Measurements from ENCODE around the gene KISS1R. TPM values are rescaled to one million over a fixed set of nuclear protein-coding genes. Genes with fewer than 3 reads are reported as not detected.

The KISS1R gene
- total and polyA plus RNA-seq, 4 donors = not detected

DNA sequence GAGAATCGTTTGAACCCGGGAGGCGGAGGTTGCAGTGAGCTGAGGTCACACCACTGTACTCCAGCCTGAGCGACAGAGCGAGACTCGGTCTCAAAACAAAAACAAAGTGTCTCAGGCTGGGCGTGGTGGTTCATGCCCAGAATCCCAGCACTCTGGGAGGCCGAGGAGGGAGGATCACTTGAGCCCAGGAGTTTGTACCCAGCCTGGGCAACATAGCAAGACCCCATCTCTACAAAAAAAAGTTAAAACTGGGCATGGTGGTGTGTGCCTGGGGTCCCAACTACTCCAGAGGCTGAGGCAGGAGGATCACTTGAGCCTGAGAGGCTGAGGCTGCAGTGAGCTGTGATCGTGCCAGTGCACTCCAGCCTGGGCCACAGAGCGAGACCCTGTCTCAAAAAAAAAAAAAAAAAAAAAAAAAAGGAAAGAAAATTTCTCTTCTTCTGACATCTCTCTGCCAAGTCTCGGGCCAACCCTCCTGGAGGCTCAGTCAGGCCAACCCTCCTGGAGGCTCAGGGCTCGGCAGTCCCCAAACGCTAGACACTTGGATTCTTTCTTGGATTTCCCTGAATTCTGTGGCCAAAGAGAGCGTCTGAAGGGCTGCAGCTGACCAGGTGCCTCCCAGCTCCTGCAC is 35.0 kb downstream of the KISS1R start:
- Histone ChIP-seq H3K36me3 (ENCODE audit: control insufficient read depth in 1 of 2, insufficient read depth in 2 of 2, low read length in 1 of 2) (no peaks in the 10 kb centered on the region), H3K27ac (ENCODE audit: low read depth in 1 of 2, low read length in 2 of 2) (no peak overlapping the region), H3K4me3 (ENCODE audit: low read length in 2 of 2) (no peak overlapping the region), H3K27me3 (ENCODE audit: control insufficient read depth in 1 of 2, insufficient read depth in 2 of 2, low read length in 1 of 2) (no peaks in the 10 kb centered on the region), H3K4me1 (ENCODE audit: control insufficient read depth in 1 of 2, insufficient read depth in 2 of 2, low read length in 2 of 2) (no peaks in the 10 kb centered on the region), H3K9me3 (ENCODE audit: control insufficient read depth, low read length) (no peaks in the 10 kb centered on the region)
- DNase-seq (no peak), ATAC-seq (ENCODE audit: low FRiP score) (no peak)
- intact Hi-C loops (cut with DNase I) = no loop called here
- 84 to 88% methylated on average over 14 of the region's 14 CpGs for WGBS, 2 donors

DNA sequence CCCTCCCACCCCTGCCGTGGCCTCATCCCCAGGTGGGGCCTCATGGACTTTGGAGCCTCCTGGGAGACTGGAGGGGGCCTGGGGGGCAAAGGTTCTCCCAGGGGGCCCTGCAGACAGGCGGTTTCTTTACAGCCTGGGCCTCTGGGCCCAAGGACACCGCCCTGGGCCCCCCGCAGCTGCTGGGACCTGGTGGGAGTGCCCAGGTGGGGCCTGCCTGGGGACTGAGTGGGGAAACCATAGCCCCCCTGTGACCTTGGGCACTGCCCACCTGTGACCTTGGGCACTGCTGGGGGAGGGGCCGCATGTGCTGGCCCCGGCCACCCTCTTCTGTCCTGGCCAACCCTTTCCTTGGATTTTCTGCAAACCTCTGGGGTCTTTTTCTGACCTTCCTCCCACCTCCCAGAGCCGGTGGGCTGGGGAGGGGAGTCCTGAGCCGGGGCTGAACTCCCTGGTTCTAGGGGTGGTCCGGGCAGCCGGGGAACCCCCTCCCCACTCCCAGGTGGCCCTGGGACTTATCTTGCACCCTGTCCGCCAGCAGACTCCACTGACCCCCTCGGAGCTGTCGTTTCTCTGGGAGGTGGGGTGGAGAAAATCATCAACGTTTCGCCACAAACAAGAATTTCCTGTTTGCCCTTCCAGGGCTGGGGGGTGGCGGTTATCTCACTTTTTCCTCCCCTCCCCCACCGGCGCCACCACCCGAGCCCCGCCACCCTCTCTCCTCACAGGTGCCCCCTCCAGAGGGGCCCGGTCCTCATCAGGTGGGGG is 35.7 kb downstream of the KISS1R start:
- H3K36me3 ChIP-seq (ENCODE audit: control insufficient read depth in 1 of 2, insufficient read depth in 2 of 2, low read length in 1 of 2) = no peaks in the 10 kb centered on the region
- no peak overlapping the region for H3K4me3 ChIP-seq (ENCODE audit: low read length in 2 of 2)
- DNase-seq (no peak), ATAC-seq (ENCODE audit: low FRiP score) (no peak)
- no peaks in the 10 kb centered on the region for H3K4me1 ChIP-seq (ENCODE audit: control insufficient read depth in 1 of 2, insufficient read depth in 2 of 2, low read length in 2 of 2)
- no peaks in the 10 kb centered on the region for H3K27me3 ChIP-seq (ENCODE audit: control insufficient read depth in 1 of 2, insufficient read depth in 2 of 2, low read length in 1 of 2)
- intact Hi-C loops (cut with DNase I) = no loop called here
- 53 to 57% methylated on average over 17 to 21 of the region's 21 CpGs for WGBS, 2 donors
- no peaks in the 10 kb centered on the region for H3K9me3 ChIP-seq (ENCODE audit: control insufficient read depth, low read length)
- no peak overlapping the region for H3K27ac ChIP-seq (ENCODE audit: low read depth in 1 of 2, low read length in 2 of 2)

DNA sequence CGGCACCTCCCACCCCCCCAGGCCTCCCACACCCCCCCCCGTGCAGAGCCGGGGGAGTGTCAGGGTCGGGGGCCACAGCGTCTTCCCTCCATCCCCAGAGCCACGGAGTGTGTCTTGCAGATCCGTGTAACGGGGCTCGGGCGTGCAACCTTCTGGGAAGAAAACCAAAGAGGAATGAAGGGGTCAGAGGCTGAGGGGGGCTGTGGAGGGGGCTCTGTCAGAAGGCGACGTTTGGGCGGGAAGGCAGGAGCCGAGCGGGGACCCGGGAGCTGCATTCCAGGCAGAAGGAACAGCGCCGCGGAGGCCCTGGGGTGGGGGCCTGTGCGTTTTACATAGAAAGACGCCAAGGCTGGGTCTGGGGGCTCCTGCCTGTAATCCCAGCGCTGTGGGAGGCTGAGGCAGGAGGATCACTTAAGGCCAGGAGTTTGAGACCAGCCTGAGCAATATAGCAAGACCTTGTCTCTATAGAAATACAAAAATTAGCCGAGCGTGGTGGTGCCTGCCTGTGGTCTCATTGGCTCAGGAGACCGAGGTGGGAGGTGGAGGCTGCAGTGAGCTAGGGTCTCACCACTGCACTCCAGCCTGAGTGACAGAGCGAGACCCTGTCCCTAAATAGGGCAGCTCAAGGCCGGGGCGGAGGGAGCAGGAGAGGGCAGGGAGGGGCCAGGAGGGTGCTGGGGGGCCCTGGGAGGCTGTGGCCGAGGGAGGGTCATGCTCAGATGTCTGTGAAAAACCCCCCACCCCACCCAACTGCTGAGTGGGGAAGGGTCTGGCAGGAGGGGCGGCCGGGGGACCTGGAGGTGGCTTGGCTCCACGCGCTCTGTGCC is 36.5 kb downstream of the KISS1R start:
- Histone ChIP-seq H3K4me1 (ENCODE audit: control insufficient read depth in 1 of 2, insufficient read depth in 2 of 2, low read length in 2 of 2) (no peaks in the 10 kb centered on the region), H3K9me3 (ENCODE audit: control insufficient read depth, low read length) (no peaks in the 10 kb centered on the region), H3K36me3 (ENCODE audit: control insufficient read depth in 1 of 2, insufficient read depth in 2 of 2, low read length in 1 of 2) (no peaks in the 10 kb centered on the region), H3K27ac (ENCODE audit: low read depth in 1 of 2, low read length in 2 of 2) (no peak overlapping the region), H3K4me3 (ENCODE audit: low read length in 2 of 2) (no peak overlapping the region), H3K27me3 (ENCODE audit: control insufficient read depth in 1 of 2, insufficient read depth in 2 of 2, low read length in 1 of 2) (no peaks in the 10 kb centered on the region)
- intact Hi-C loops (cut with DNase I) = no loop called here
- 45 to 48% methylated on average over 33 of the region's 33 CpGs for WGBS, 2 donors
- DNase-seq = no peak
- no peak for ATAC-seq (ENCODE audit: low FRiP score)

GRCh38 chr19:954272-954671 is 37.1 kb downstream of the KISS1R start:
- Histone ChIP-seq H3K4me3 (ENCODE audit: low read length in 2 of 2) (no peak overlapping the region), H3K4me1 (ENCODE audit: control insufficient read depth in 1 of 2, insufficient read depth in 2 of 2, low read length in 2 of 2) (no peaks in the 10 kb centered on the region), H3K27ac (ENCODE audit: low read depth in 1 of 2, low read length in 2 of 2) (no peak overlapping the region), H3K36me3 (ENCODE audit: control insufficient read depth in 1 of 2, insufficient read depth in 2 of 2, low read length in 1 of 2) (no peaks in the 10 kb centered on the region), H3K27me3 (ENCODE audit: control insufficient read depth in 1 of 2, insufficient read depth in 2 of 2, low read length in 1 of 2) (no peaks in the 10 kb centered on the region), H3K9me3 (ENCODE audit: control insufficient read depth, low read length) (no peaks in the 10 kb centered on the region)
- intact Hi-C loops (cut with DNase I) = no loop called here
- DNase-seq = no peak
- no peak for ATAC-seq (ENCODE audit: low FRiP score)
- WGBS, 2 donors = 72 to 75% methylated on average over 14 of the region's 14 CpGs

GRCh38 chr19:954672-955494 is 37.8 kb downstream of the KISS1R start:
- no peak overlapping the region for H3K4me3 ChIP-seq (ENCODE audit: low read length in 2 of 2)
- intact Hi-C loops (cut with DNase I) = no loop called here
- no peak for DNase-seq
- H3K36me3 ChIP-seq (ENCODE audit: control insufficient read depth in 1 of 2, insufficient read depth in 2 of 2, low read length in 1 of 2) = no peaks in the 10 kb centered on the region
- no peaks in the 10 kb centered on the region for H3K27me3 ChIP-seq (ENCODE audit: control insufficient read depth in 1 of 2, insufficient read depth in 2 of 2, low read length in 1 of 2)
- ATAC-seq (ENCODE audit: low FRiP score) = peak; percentile 9
- WGBS, 2 donors = 68 to 78% methylated on average over 36 to 43 of the region's 43 CpGs
- no peaks in the 10 kb centered on the region for H3K4me1 ChIP-seq (ENCODE audit: control insufficient read depth in 1 of 2, insufficient read depth in 2 of 2, low read length in 2 of 2)
- H3K27ac ChIP-seq (ENCODE audit: low read depth in 1 of 2, low read length in 2 of 2) = no peak overlapping the region
- H3K9me3 ChIP-seq (ENCODE audit: control insufficient read depth, low read length) = no peaks in the 10 kb centered on the region

DNA sequence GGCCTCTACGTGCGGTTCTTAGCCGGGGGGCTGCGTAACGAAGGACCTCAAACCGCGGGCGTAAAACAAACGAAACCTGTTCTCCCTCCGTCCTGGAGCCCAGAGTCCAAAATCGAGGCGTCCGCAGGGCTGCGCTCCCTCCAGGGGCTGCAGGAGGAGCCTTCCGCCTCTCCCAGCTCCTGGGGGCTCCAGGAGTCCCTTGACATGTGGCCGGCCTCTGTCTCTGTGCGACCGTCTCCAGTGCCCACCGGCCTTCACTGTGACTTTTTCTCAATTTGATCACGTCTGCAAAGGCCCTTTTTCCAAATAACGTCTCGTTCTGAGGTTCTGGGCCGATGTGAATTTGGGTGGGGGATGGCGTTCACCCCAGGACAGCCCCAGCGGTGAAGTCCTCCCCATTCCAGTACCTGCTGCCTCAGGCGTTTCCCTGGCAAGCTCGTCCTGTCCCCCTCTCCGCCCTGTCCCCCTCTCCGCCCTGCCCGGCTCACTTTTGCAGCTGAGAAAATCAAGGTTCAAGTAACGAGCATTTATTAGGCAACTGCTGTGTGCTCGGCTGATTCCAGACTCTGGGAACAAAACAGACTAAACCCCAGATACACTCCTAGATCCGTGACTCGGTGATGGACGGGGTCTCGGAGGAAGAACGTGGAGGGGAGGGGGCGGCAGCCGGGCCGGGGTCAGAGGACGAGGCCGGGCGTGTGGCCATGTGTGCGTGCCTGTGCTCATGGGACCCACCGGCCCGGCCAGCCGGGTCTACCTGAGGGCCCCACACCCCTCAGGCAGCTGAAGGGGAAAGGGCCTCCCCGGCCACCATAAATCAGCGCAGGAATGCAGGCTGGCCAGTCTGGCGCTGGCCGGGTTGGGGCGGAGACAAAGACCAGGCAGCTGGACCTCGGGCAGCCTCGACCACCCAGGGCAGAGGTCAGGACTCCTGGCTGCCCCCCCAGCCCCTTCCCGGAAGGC is 39.0 kb downstream of the KISS1R start:
- intact Hi-C loops (cut with DNase I) = no loop called here
- no peak for DNase-seq
- Histone ChIP-seq H3K27ac (ENCODE audit: low read depth in 1 of 2, low read length in 2 of 2) (no peak overlapping the region), H3K27me3 (ENCODE audit: control insufficient read depth in 1 of 2, insufficient read depth in 2 of 2, low read length in 1 of 2) (no peaks in the 10 kb centered on the region), H3K36me3 (ENCODE audit: control insufficient read depth in 1 of 2, insufficient read depth in 2 of 2, low read length in 1 of 2) (no peaks in the 10 kb centered on the region), H3K4me3 (ENCODE audit: low read length in 2 of 2) (no peak overlapping the region), H3K4me1 (ENCODE audit: control insufficient read depth in 1 of 2, insufficient read depth in 2 of 2, low read length in 2 of 2) (no peaks in the 10 kb centered on the region), H3K9me3 (ENCODE audit: control insufficient read depth, low read length) (no peaks in the 10 kb centered on the region)
- 83 to 84% methylated on average over 55 of the region's 55 CpGs for WGBS, 2 donors
- ATAC-seq (ENCODE audit: low FRiP score) = no peak

- 59 to 65% methylated on average over 26 to 27 of the region's 27 CpGs for WGBS, 2 donors
Measured at GRCh38 chr19:956766-957440, 39.8 kb downstream of the KISS1R start.

More at GRCh38 chr19:956766-957440, 39.8 kb downstream of the KISS1R start:
- Histone ChIP-seq H3K4me3 (ENCODE audit: low read length in 2 of 2) (no peak overlapping the region), H3K27ac (ENCODE audit: low read depth in 1 of 2, low read length in 2 of 2) (no peak overlapping the region), H3K27me3 (ENCODE audit: control insufficient read depth in 1 of 2, insufficient read depth in 2 of 2, low read length in 1 of 2) (no peaks in the 10 kb centered on the region), H3K9me3 (ENCODE audit: control insufficient read depth, low read length) (no peaks in the 10 kb centered on the region), H3K4me1 (ENCODE audit: control insufficient read depth in 1 of 2, insufficient read depth in 2 of 2, low read length in 2 of 2) (no peaks in the 10 kb centered on the region), H3K36me3 (ENCODE audit: control insufficient read depth in 1 of 2, insufficient read depth in 2 of 2, low read length in 1 of 2) (no peaks in the 10 kb centered on the region)
- intact Hi-C loops (cut with DNase I) = no loop called here
- ATAC-seq (ENCODE audit: low FRiP score) = no peak
- DNase-seq = no peak

Data from aorta (tissue), 5 donors.